ENCODE measurements around the gene GPR160.

The GPR160 gene

GRCh38 chr3:170064108-170064507, 26.3 kb downstream of the GPR160 start:
- no peak for DNase-seq (ENCODE audit: low spot score)

DNA sequence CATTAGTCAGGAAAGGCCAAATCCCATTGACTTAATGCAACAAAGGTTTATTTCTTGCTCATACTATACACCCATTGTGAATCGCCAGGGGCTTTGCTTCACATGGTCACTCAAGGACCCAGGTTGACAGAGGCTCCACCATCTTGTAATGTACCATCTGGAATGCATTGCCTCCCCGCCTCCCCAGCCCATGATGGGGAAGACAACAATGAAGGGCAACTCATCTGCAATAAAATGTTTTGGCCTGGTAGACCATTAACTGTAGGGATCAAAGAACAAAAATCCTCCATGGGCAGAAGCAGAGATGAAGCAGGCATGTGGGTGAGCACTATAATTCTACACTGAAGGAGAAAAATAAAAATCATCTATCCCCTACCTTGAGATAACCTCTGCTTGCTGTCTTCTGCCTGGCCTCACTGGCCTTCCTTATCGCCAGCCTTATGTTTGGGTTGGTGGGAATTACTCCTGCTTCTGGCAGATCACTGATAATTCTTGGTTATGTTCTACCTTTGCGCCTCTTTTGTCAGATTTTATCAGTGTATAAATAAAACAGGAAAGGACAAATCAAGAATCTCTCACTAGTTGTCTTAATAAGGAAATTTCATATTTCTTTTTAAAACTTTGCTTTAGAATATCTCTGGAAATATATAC, 37.8 kb downstream of the GPR160 start:
- DNase-seq (ENCODE audit: low spot score) = no peak

- no peak for DNase-seq (ENCODE audit: low spot score)
These were observed 39.0 kb downstream of the GPR160 start for GRCh38 chr3:170076715-170077238.

- DNase-seq (ENCODE audit: low spot score) = no peak
These were observed 39.6 kb downstream of the GPR160 start for GRCh38 chr3:170077361-170077760.

- no peak for DNase-seq (ENCODE audit: low spot score)
These were observed 41.0 kb downstream of the GPR160 start for GRCh38 chr3:170078620-170079281.

GRCh38 chr3:170079536-170080165, 41.9 kb downstream of the GPR160 start:
- no peak for DNase-seq (ENCODE audit: low spot score)

DNA sequence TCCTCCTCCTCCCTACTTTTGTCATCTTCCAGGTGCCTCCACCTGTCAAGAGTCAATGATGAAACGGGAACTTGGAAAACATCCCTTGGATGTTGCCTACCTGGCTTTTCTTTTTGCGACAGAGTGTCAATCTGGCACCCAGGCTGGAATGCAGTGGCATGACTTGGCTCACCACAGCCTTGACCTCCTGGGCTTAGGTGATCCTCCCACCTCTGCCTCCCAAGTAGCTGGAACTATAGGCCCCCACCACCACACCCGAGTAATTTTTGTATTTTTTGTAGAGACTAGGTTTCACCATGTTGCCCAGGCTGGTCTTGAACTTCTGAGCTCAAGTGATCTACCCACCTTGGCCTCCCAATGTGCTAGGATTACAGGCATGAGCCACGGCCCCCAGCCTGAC, 42.8 kb downstream of the GPR160 start:
- no peak for DNase-seq (ENCODE audit: low spot score)

GRCh38 chr3:170081079-170081741, 43.4 kb downstream of the GPR160 start:
- DNase-seq (ENCODE audit: low spot score) = no peak

- no peak for DNase-seq (ENCODE audit: low spot score)
These were observed 45.5 kb downstream of the GPR160 start for GRCh38 chr3:170083343-170083742.

DNA sequence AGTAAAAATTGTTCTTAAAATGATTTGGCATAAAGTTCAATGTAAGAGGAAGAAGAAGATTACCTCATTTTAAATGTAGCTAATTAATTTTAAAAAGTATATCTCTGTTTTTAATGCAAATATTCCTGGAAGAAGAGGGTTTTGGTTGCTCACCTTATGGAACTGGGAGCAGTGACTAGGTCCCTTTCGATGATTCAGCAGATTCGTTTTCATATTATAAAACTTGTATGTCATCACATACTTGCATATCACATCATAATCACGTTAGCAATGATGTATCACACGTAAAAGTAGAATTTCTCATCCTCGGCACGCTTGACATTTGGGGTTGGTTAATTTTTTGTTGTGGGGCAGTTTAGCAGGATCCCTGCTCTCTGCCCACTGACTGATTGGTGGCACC, 47.6 kb downstream of the GPR160 start:
- DNase-seq (ENCODE audit: low spot score) = no peak

GRCh38 chr3:170089862-170090600, 52.2 kb downstream of the GPR160 start:
- no peak for DNase-seq (ENCODE audit: low spot score)

GRCh38 chr3:170090601-170090981, 52.8 kb downstream of the GPR160 start:
- no peak for DNase-seq (ENCODE audit: low spot score)

DNA sequence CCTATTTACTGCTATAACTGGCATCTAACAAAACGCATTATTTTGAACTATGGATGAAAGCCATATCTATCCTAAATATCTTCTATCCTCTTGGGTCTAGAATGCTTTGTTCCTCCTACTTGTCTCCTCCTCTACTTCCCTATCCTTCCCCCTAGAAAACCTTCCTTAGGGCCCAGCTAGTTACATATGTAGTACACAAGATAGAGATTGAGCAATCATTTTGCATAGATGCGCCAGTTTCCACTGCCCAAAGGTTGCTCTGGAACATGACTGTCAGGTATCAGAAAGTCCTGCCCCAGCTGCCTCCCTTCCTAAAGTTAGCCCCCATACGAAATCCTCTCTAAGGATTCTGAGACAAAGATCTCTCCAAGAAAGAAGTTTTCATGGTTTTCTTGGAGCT, 55.1 kb downstream of the GPR160 start:
- DNase-seq (ENCODE audit: low spot score) = no peak

DNA sequence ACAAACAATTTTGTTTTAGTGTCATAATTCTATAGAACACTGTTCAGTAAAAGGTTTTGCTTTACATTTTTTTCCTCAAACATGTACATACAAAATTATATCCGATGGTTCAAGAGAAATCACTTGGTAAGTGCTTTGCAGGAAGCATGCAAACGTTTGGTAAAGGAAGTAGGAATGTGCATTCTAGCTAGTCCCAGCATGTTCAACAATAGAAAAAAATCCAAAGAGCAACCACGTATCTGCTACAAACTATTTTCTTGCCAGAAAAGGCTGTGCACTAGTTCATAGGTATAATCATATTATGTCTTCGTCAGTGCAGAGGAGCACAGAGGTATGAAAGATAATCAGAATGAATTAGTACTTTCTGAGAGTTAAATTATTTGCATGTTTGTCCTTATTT, 58.0 kb downstream of the GPR160 start:
- DNase-seq (ENCODE audit: low spot score) = no peak

- DNase-seq (ENCODE audit: low spot score) = no peak
These were observed 58.5 kb downstream of the GPR160 start for GRCh38 chr3:170096342-170096741.

- DNase-seq (ENCODE audit: low spot score) = no peak
These were observed 61.0 kb downstream of the GPR160 start for GRCh38 chr3:170098753-170099152.

DNA sequence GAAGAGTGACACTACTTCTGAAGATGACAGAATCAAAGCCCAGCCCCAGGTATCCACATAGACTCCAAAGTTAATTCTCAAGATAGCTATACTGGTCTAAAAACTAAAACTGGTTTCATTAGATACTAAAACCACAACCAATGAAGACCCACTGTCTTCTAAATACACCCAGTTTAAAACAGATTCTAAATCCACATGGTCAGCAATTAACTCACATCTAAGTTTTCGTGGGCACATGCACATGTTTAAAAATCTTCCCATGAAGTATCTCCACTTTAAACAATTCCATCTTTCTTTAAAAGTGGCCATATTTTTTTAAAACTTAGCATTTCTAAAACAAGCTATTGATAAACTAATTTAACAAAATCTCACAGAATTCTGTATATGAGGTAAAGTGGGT, 63.1 kb downstream of the GPR160 start:
- DNase-seq (ENCODE audit: low spot score) = no peak

DNA sequence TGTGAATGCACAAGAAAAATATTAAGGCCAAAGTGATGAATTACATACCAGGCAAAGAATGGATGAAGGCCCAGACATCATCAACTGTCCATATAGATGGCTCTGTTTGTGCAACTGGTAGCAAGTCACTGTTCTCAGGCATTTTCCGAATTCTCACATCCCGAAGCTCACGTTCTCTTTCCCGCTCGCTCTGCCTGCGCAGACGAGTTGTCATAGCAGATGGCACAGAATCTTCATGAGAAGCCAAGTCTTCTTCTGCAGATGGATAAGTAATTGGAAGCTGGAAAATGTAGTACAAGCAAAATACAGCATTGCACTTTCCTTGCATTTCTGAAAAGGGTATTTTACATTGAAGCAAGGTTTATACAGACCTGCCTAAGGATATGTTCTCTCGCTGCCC, 64.6 kb downstream of the GPR160 start:
- DNase-seq (ENCODE audit: low spot score) = peak; percentile 44

- DNase-seq (ENCODE audit: low spot score) = no peak
These were observed 70.1 kb downstream of the GPR160 start for GRCh38 chr3:170107941-170108340.

DNA sequence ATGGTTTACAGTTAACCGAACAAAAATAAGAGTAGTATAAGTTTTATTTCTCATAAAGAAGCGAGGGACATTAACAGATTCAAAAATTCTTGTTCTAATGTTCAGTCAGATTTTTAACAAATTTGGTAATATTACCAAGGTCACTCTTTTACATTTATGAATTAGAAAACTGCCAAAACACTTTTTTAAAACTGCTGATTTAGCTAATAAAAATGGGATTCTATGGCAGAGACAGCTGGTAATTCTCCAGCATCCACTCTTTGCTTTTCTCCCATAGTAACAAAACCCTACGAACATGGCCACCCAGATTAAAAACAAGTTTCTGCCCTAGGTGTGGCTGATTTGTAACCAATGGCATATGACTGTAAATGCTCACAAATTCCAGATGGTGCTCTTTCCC, 71.2 kb downstream of the GPR160 start:
- DNase-seq (ENCODE audit: low spot score) = no peak

GRCh38 chr3:170109579-170110293, 71.9 kb downstream of the GPR160 start:
- DNase-seq (ENCODE audit: low spot score) = no peak
